AG09319 (cell line): ENCODE results near the gene MAPK8IP2.

Experiments
- DNase-seq: peaks from one replicate; pipeline ENCODE4 v3.0.0-alpha.2; 2010; ENCODE audit warnings: low read depth; ENCODE audit errors: extremely low read depth
- CTCF ChIP-seq: IDR thresholded peaks from 2 replicates; pipeline ENCODE4 v1.5.1; 2011; ENCODE audit warnings: low read depth, mild to moderate bottlenecking, inconsistent platforms, low read length, moderate library complexity

The MAPK8IP2 gene

DNA sequence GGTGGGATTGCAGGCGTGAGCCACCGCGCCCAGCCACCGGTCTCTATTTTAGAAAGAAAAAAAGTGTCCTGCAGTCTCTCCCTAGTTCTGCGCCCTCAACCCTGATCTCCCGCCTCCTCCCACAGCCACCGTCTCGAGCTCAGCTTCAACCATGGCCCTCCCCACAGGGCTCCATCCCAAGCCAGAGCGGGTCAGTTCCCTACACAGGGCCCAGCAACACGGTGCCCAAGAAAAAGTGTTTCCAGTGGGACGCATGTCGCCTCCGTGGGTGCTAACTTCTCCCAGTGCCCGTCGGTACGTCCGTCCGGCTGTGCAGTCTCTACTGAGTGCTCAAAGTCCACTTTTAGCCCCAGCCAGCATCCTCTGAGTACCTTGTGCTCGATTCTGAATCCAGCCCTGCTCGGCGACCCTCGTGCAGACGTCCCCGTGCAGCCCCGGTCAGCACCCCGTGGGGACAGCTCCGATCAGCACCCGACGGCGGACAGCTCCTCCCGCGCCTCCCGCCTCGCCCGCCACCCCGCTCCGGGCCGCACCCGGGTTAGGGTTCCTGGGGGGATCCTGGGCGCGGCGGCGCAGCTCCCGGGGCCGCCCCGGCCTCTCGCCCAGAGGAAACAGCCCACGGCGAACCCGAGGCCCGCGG is 657 bp upstream of the MAPK8IP2 start:
- DNase-seq = no peak
- TF ChIP-seq CTCF = no peak

- TF ChIP-seq CTCF = no peak
- no peak for DNase-seq
Observed at GRCh38 chr22:50600967-50601668, 525 bp downstream of the MAPK8IP2 start.

DNA sequence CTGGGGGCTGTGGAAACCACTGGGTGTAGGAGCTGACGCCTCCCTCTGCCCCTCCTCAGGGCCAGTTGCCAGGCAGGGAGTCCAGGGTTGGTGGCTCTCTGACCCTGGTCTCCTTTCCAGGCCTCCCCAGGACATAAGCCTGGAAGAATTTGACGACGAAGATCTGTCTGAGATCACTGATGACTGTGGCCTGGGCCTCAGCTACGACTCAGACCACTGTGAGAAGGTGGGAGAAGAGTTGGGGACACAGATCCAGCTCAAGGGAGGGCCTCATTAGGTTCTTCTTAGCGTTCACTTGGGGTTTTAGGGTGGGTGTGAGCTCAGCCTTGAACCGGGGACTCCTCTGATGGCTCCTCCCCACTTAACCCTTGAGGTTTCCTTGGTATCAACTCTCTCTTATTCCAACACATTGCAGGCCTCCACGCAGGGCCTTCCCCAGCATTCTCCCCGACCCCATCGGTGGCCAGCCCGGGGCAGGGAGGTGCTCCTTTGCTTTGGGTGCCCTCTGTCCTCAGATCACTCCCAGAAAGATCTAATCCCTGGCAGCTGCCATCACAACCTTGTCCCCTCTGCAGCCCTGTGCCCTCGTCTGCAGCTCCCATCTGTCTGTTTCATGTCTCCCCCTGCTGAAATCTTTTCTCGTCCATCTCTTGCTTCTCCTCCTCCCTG is 1.2 kb downstream of the MAPK8IP2 start:
- no peak for DNase-seq
- no peak for TF ChIP-seq CTCF

DNA sequence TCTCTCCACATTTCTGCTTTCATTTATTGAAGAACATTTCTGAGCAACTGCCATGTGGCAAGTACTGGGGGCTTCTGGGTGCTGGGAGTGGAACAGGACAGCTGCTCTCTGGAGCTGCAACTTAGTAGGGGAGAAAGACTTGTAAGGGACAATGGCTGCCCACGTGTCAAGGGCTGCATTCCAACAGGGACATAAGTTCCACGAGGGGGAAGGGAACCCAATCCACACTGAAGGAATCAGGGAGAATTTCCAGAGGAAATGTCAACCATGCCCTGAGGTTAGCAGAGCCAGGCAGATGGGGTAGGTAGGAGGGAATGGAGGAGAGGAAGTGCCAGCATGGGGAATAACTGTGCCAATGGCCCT is 1.7 kb downstream of the MAPK8IP2 start:
- DNase-seq = no peak

DNA sequence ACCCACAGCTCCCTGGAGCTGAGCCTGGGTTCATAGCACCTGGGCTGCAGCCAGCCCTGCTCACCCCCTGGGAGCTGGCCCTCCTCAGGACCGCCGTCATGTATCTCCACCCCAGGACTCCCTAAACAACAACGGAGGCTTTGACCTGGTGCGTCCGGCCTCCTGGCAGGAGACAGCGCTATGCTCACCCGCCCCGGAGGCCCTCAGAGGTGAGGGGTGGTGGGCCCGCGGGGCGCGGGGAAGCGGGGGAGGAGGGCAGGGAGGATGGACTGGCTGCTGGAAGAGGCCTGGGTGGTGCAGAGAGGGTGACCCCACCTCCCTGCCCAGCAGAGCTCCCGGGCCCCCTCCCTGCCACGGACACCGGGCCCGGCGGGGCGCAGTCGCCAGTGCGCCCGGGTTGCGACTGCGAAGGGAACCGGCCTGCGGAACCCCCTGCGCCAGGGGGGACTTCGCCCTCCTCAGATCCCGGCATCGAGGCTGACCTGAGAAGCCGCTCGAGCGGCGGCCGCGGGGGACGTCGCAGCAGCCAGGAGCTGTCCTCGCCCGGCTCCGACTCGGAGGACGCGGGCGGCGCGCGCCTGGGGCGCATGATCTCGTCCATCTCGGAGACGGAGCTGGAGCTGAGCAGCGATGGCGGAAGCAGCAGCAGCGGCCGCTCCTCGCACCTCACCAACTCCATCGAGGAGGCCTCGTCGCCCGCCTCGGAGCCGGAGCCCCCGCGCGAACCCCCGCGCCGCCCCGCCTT is 3.1 kb downstream of the MAPK8IP2 start:
- no peak for TF ChIP-seq CTCF
- DNase-seq = no peak

More for the DNA sequence above, 1.7 kb downstream of the MAPK8IP2 start:
- no peak for TF ChIP-seq CTCF

DNA sequence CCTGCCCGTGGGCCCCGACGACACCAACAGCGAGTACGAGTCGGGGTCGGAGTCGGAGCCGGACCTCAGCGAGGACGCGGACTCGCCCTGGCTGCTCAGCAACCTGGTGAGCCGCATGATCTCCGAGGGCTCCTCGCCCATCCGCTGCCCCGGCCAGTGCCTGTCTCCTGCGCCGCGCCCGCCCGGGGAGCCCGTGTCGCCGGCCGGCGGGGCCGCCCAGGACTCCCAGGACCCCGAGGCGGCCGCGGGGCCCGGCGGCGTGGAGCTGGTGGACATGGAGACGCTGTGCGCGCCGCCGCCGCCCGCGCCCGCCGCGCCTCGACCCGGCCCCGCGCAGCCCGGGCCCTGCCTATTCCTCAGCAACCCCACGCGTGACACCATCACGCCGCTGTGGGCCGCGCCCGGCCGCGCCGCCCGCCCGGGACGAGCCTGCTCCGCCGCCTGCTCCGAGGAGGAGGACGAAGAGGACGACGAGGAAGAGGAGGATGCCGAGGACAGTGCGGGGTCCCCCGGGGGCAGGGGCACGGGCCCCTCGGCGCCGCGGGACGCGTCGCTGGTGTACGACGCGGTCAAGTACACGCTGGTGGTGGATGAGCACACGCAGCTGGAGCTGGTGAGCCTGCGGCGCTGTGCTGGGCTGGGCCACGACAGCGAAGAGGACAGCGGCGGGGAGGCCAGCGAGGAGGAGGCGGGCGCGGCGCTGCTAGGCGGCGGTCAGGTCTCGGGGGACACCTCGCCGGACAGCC is 3.8 kb downstream of the MAPK8IP2 start:
- DNase-seq = no peak
- no peak for TF ChIP-seq CTCF
